ENCODE data around the gene LAP3. TPM values are rescaled to one million over a fixed set of nuclear protein-coding genes. Genes with fewer than 3 reads are reported as not detected.
"Not testable (repeated sequence)": the region's sequence is repeated elsewhere in the genome, so short reads cannot be mapped to it uniquely, and the experiment has no call there.

The LAP3 gene
- total and polyA plus RNA-seq, 12 donors = 22.7 to 176 (median 105) TPM

- no peaks in the 10 kb centered on the region for H3K9me3 ChIP-seq (replicated peaks in 1 of 3)
- TF ChIP-seq, protein P1, sequence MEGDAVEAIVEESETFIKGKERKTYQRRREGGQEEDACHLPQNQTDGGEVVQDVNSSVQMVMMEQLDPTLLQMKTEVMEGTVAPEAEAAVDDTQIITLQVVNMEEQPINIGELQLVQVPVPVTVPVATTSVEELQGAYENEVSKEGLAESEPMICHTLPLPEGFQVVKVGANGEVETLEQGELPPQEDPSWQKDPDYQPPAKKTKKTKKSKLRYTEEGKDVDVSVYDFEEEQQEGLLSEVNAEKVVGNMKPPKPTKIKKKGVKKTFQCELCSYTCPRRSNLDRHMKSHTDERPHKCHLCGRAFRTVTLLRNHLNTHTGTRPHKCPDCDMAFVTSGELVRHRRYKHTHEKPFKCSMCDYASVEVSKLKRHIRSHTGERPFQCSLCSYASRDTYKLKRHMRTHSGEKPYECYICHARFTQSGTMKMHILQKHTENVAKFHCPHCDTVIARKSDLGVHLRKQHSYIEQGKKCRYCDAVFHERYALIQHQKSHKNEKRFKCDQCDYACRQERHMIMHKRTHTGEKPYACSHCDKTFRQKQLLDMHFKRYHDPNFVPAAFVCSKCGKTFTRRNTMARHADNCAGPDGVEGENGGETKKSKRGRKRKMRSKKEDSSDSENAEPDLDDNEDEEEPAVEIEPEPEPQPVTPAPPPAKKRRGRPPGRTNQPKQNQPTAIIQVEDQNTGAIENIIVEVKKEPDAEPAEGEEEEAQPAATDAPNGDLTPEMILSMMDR (IDR thresholded peaks at IDR 0.05) = no peak
- TF ChIP-seq POLR2A (IDR thresholded peaks at IDR 0.05) = no peak
- no peak overlapping the region for H3K27ac ChIP-seq
- no peak for DNase-seq
- 91 to 97% (median 95%) methylated on average over 4 of the region's 4 CpGs for WGBS, 4 donors
- intact Hi-C loops (cut with DNase I) = no loop called here
- H3K27me3 ChIP-seq = no peaks in the 10 kb centered on the region
- H3K4me1 ChIP-seq (replicated peaks in 1 of 2) = peaks cover 5 to 13% of the 10 kb centered on the region in 2 donors
- H3K36me3 ChIP-seq (replicated peaks in 1 of 2) = no peaks in the 10 kb centered on the region
- H3K4me3 ChIP-seq = no peak overlapping the region
These were observed 2.8 kb upstream of the LAP3 start for GRCh38 chr4:17574206-17574605.

DNA sequence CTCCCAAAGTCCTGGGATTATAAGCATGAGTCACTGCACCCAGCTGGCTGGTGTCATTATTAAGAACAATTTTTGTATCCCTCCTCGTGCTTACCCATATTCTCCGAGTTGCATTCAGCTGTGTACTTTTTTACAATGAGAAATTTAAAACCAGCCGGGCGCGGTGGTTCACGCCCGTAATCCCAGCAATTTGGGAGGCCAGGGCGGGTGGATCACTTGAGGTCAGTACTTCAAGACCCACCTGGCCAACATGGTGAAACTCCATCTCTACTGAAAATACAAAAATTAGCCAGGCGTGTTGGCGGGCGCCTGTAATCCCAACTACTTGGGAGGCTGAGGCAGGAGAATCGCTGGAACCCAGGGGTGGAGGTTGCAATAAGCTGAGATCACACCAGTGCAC lies 1.8 kb upstream of the LAP3 start:
- H3K36me3 ChIP-seq (replicated peaks in 1 of 2); H3K27me3 ChIP-seq; intact Hi-C loops (cut with DNase I); H3K9me3 ChIP-seq (replicated peaks in 1 of 3); H3K27ac ChIP-seq; DNase-seq; H3K4me3 ChIP-seq: not testable (repeated sequence)
- H3K4me1 ChIP-seq (replicated peaks in 1 of 2) = peaks cover 10 to 14% of the 10 kb centered on the region in 2 donors
- WGBS, 4 donors = 93 to 96% (median 95%) methylated on average over 12 of the region's 12 CpGs

- 4 to 15% (median 5%) methylated on average over 12 to 33 of the region's 33 CpGs for WGBS, 4 donors
- intact Hi-C loops (cut with DNase I) = no loop called here
- DNase-seq = peak; percentile 49 to 77 (median 66)
These were observed 875 bp downstream of the LAP3 start for GRCh38 chr4:17577665-17578481.

DNA sequence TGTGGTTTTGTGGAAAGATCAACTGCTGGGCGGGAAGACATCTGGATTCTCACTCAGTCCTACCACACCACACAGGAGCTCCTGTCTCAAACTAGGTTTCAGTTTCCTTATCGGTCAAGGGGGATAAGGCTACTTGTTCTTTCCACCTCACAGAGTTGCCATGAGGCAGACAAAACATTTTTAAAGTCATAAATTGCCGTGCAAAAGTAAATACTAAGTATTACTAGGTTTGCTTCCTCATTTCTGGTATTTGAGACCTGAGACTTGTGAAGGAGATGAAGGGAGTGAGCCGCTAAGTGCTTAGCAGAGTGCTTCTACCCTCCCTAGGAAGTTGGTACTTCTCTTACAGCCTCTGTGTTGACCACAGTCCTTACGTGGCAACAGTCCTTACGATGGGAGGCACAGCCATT lies 1.5 kb downstream of the LAP3 start:
- DNase-seq = no peak
- peaks cover 10 to 28% of the 10 kb centered on the region in 2 donors for H3K4me1 ChIP-seq (replicated peaks in 1 of 2)
- no peaks in the 10 kb centered on the region for H3K9me3 ChIP-seq (replicated peaks in 1 of 3)
- H3K27ac ChIP-seq = peak overlapping the region in 4 of 5 donors; percentile 92 to 97 (median 94)
- WGBS, 4 donors = 54 to 69% (median 60%) methylated on average over 6 of the region's 6 CpGs
- peaks cover 0 to 32% of the 10 kb centered on the region in 2 donors for H3K36me3 ChIP-seq (replicated peaks in 1 of 2)
- TF ChIP-seq, protein P1 (IDR thresholded peaks at IDR 0.05) = no peak
- TF ChIP-seq POLR2A (IDR thresholded peaks at IDR 0.05) = no peak
- H3K4me3 ChIP-seq = peak overlapping the region in 2 of 4 donors; percentile 0 to 89
- intact Hi-C loops (cut with DNase I) = no loop called here
- H3K27me3 ChIP-seq = no peaks in the 10 kb centered on the region

More at GRCh38 chr4:17577665-17578481, 875 bp downstream of the LAP3 start:
- no peak for TF ChIP-seq POLR2A (IDR thresholded peaks at IDR 0.05)
- TF ChIP-seq, protein P1 (IDR thresholded peaks at IDR 0.05) = peak in 1 of 6 experiments; percentile 3
- Histone ChIP-seq H3K9me3 (replicated peaks in 1 of 3) (no peaks in the 10 kb centered on the region), H3K36me3 (replicated peaks in 1 of 2) (peaks cover 0 to 26% of the 10 kb centered on the region in 2 donors), H3K27ac (peak overlapping the region; percentile 73 to 97 (median 94)), H3K4me1 (replicated peaks in 1 of 2) (peaks cover 10 to 28% of the 10 kb centered on the region in 2 donors), H3K27me3 (no peaks in the 10 kb centered on the region), H3K4me3 (peak overlapping the region; percentile 48 to 89 (median 76))

All from adrenal gland (tissue), 12 donors.